Measurements from ENCODE around the gene CNOT11.

DNA sequence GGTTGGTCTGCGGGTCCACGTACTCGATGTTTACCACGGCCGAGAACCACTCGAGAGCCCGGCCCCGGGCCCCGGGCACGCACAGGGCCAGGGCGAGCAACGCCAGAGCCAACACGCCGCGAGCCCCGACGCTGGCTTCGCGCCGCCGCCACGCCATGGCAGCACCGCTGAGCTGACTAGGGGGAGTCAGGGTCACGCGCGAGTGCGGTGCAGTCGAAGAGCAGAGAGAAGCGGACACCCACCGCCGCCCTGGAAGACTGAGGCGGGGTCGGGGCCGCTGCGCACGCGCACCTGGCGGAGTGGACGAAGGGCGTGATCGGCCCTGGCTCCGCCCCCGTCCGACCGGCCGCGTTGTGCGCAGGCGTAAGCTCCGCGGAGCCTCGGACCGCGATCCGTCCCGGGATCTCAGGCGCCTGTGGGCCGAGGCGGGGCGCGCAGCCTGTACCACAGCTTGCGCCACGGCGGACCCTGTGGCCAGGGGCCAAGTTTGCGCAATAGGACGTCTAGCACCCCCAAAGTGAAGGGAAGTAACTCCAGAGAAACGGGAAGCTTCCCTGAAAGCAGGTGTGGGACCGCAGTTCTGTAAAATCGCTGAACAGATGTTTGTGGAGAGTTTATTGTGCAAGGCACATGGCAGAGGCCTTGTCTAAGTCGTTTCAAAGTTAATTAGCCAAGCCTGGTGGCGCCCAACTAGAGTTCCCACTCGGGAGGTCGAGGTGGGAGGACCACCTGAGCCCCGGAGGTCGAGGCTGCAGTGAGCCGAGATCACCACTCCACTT lies 55.9 kb downstream of the CNOT11 start, which contains the start of gene RNF149:
- TF ChIP-seq, protein P1, sequence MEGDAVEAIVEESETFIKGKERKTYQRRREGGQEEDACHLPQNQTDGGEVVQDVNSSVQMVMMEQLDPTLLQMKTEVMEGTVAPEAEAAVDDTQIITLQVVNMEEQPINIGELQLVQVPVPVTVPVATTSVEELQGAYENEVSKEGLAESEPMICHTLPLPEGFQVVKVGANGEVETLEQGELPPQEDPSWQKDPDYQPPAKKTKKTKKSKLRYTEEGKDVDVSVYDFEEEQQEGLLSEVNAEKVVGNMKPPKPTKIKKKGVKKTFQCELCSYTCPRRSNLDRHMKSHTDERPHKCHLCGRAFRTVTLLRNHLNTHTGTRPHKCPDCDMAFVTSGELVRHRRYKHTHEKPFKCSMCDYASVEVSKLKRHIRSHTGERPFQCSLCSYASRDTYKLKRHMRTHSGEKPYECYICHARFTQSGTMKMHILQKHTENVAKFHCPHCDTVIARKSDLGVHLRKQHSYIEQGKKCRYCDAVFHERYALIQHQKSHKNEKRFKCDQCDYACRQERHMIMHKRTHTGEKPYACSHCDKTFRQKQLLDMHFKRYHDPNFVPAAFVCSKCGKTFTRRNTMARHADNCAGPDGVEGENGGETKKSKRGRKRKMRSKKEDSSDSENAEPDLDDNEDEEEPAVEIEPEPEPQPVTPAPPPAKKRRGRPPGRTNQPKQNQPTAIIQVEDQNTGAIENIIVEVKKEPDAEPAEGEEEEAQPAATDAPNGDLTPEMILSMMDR (IDR thresholded peaks at IDR 0.05): peak in 4 of 6 experiments; percentile 30 to 36 (median 34)
- TF ChIP-seq POLR2A (IDR thresholded peaks at IDR 0.05): peak in 3 of 4 donors; percentile 91 to 100 (median 95)
